Neural crest cell (in vitro differentiated cells): ENCODE results near the gene SDHAF2. TPM values are rescaled to one million over a fixed set of nuclear protein-coding genes. Genes with fewer than 3 reads are reported as not detected.

Experiments
- DNase-seq: peaks from one replicate; pipeline ENCODE4 v3.0.0; 2021; ENCODE audit warnings: low read depth, mixed read lengths, low spot score
- H3K27ac Mint-ChIP-seq: one replicate; pipeline ENCODE4 v1.8.0; 2021; ENCODE audit warnings: mild to moderate bottlenecking, mixed read lengths; ENCODE audit not compliant: unreplicated experiment
- H3K27me3 Mint-ChIP-seq: 2 replicates; pipeline ENCODE4 v1.8.0; 2021; ENCODE audit warnings: low read depth, mild to moderate bottlenecking, mixed read lengths
- H3K36me3 Mint-ChIP-seq: 2 replicates; pipeline ENCODE4 v1.8.0; 2021; ENCODE audit warnings: low read depth, mild to moderate bottlenecking, mixed read lengths
- H3K4me1 Mint-ChIP-seq: 2 replicates; pipeline ENCODE4 v1.8.0; 2021; ENCODE audit warnings: mixed read lengths
- H3K4me3 Mint-ChIP-seq: one replicate; pipeline ENCODE4 v1.8.0; 2021; ENCODE audit warnings: mild to moderate bottlenecking, mixed read lengths
- H3K9me3 Mint-ChIP-seq: 2 replicates; pipeline ENCODE4 v1.8.0; 2021; ENCODE audit warnings: mixed read lengths
- CTCF ChIP-seq: fragments of 200-600 bp; sonication (generic); conservative IDR thresholded peaks from 2 replicates; pipeline ENCODE4 v1.5.0; 2021; ENCODE audit warnings: antibody characterized with exemption, mild to moderate bottlenecking
- total RNA-seq: library from RNA; stranded (reverse); gene quantifications from 2 replicates; pipeline ENCODE4 v1.2.1, GENCODE V29; 2021

SDHAF2 gene
- total RNA-seq, 1 donor from 2014 or later, result 35.0 TPM

GRCh38 chr11:61445516-61445915 is 15.6 kb downstream of the SDHAF2 start:
- H3K9me3 Mint-ChIP-seq, result no peaks in the 10 kb centered on the region
- no peak for TF ChIP-seq CTCF
- DNase-seq, result no peak
- H3K27ac Mint-ChIP-seq, result no peak overlapping the region
- H3K4me3 Mint-ChIP-seq, result no peak overlapping the region
- H3K4me1 Mint-ChIP-seq, result peaks cover 9% of the 10 kb centered on the region
- no peaks in the 10 kb centered on the region for H3K27me3 Mint-ChIP-seq
- peaks cover 15% of the 10 kb centered on the region for H3K36me3 Mint-ChIP-seq

GRCh38 chr11:61446211-61446651 is 16.3 kb downstream of the SDHAF2 start:
- H3K36me3 Mint-ChIP-seq, result peaks cover 15% of the 10 kb centered on the region

GRCh38 chr11:61447601-61448551 is 18.0 kb downstream of the SDHAF2 start:
- H3K36me3 Mint-ChIP-seq, result peaks cover 14% of the 10 kb centered on the region
- H3K27me3 Mint-ChIP-seq, result no peaks in the 10 kb centered on the region
- no peak for TF ChIP-seq CTCF
- H3K4me1 Mint-ChIP-seq, result peaks cover 9% of the 10 kb centered on the region
- H3K27ac Mint-ChIP-seq, result no peak overlapping the region
- no peak for DNase-seq
- H3K4me3 Mint-ChIP-seq, result no peak overlapping the region
- H3K9me3 Mint-ChIP-seq, result no peaks in the 10 kb centered on the region

More at GRCh38 chr11:61446211-61446651, 16.3 kb downstream of the SDHAF2 start:
- no peaks in the 10 kb centered on the region for H3K9me3 Mint-ChIP-seq
- H3K4me3 Mint-ChIP-seq, result no peak overlapping the region
- peak; percentile 98 for TF ChIP-seq CTCF
- peaks cover 9% of the 10 kb centered on the region for H3K4me1 Mint-ChIP-seq
- H3K27me3 Mint-ChIP-seq, result no peaks in the 10 kb centered on the region
- H3K27ac Mint-ChIP-seq, result peak overlapping the region; percentile 93
- DNase-seq, result peak; percentile 93

GRCh38 chr11:61448552-61448927 is 18.6 kb downstream of the SDHAF2 start:
- Mint-ChIP-seq H3K27me3 (no peaks in the 10 kb centered on the region), H3K9me3 (no peaks in the 10 kb centered on the region), H3K27ac (no peak overlapping the region), H3K4me3 (no peak overlapping the region), H3K36me3 (peaks cover 8% of the 10 kb centered on the region), H3K4me1 (peaks cover 9% of the 10 kb centered on the region)
- DNase-seq, result no peak
- TF ChIP-seq CTCF, result no peak

GRCh38 chr11:61452825-61453224 is 22.9 kb downstream of the SDHAF2 start:
- no peak for DNase-seq
- no peak overlapping the region for H3K27ac Mint-ChIP-seq
- H3K9me3 Mint-ChIP-seq, result no peaks in the 10 kb centered on the region
- H3K27me3 Mint-ChIP-seq, result no peaks in the 10 kb centered on the region
- no peak for TF ChIP-seq CTCF
- H3K36me3 Mint-ChIP-seq, result peaks cover 20% of the 10 kb centered on the region
- no peak overlapping the region for H3K4me3 Mint-ChIP-seq
- H3K4me1 Mint-ChIP-seq, result no peaks in the 10 kb centered on the region
